ENCODE data around the gene SCN10A.

SCN10A gene

DNA sequence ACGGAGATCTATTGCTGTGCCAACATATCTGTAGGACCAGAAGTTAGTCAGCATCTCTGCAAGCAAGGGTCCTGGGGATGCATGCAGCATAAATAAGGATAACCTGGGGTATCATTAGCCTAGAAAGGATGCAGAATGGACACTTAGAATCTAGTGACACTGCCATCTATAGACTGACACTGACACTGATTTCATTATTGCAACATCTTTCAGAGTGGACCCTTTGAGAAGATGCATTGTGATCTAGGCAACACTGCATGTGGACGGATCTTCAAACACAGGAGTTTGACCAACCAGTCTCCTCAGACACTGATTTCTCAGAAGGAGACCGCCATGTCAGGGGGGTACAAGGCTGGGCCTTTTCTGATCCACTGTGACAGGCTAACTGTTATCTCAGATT lies 52.4 kb downstream of the SCN10A start:
- no peak for DNase-seq

DNA sequence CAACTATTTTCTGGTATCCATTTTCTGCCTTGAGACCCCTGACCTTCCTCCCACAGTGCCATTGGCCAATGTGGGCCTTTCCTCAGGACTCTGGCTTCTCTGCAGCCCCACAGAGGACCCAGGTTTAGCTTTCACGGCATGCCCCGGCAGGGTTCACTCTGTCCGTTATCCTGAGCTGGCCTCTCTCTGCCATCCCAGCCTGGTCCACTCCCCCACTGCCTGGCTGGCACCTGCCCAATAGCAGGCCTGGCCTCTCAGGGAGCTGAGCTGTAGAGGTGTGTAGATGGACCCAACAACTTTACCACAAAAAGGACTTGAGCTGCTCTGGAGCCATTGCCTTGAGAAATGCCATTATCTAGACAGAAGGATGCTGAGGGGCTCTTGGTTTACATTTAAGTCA lies 57.5 kb downstream of the SCN10A start:
- no peak for DNase-seq

DNA sequence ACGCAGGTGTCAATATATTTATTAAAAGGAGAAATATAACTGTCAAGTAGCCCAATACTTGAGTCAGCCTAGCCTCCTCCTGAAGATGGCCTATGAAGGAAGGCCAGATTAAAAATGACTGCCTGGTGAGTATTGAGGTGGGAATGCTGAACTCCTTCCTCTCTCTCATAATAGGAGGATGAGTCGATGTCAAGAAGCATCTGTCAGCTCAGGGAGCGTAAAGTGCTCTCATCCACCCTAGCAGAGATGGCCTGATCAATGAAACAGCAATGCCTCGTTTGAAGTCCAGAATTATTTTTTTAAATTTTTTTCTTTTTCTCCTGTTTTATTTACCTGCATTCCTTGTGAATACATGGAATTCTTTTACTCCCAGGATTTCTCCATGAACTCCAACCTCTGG lies 58.3 kb downstream of the SCN10A start:
- no peak for DNase-seq

DNA sequence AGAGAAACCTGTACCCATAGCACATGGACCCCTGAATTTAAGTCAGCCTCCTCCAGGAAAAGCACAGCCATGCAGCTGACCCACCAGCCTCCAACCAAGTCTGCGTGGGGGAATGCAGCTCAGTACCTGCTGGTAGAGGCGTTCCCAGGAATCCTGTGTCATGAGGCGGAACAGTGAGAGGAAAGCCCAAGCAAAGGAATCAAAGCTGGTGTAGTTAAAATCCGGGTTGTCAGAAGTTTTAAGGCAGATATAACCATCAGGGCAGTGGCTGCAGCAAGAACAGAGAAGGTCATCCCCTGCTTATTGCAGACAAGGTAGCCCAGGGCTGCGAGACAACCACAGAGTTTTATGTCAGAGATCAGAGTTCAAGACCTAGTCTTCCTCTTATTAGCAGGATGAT lies 59.1 kb downstream of the SCN10A start:
- no peak for DNase-seq

DNA sequence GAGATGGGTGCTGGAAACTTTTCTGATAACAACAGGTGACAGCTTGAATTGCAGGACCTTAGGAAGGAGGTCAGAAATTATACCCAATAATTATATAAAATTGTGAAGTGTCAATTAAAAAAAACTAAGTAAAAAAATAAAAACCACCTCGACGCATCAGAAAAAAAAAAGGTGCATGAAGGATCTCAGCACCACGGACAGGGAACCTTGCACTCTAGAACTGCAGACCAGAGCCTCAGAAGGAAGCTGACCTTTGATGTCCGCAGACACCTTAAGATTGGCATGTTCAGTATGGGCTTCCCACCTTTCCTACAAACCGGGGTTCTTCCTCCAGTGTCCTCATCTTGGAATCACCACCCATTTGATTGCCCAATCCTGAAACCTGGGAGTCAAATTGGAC lies 60.9 kb downstream of the SCN10A start:
- DNase-seq = no peak

DNA sequence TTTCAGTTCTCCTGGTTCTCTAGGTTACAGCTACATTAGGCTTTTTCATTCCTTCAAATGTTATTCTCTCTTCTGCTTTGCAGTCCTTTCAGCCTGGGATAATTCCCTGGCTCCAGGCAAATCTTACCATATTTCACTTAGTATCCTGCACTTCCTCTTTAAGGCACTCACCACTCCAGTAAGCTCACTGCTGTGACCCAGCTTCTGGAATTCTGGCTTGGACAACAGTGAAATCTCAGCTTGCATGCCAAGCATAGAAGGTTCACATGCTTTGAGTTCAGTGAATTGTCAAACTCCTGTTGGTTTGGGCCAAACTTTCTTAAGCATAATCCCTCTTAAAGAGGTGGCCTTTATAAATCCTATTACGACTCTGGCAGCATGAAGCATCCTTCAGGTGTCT lies 69.4 kb downstream of the SCN10A start:
- no peak for DNase-seq

DNA sequence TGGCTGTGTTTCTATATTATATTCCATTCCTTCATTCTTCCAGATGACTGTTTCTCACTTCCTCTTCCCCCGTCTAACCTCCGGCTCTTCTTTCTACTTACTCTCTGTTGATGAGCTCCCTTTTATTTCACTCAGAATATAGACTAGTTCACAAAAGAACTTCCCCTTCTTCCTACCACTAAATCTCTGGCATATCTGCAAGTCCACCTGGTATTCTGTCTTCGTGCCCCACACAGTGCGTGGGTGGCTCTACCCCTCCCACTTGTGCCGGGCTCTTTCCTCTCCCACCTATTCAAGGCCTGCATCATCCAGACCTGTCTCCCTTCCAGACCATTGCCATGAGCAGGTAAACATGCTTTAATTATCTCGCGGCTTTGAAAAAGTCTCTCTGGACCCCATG lies 73.0 kb downstream of the SCN10A start:
- no peak for DNase-seq

DNA sequence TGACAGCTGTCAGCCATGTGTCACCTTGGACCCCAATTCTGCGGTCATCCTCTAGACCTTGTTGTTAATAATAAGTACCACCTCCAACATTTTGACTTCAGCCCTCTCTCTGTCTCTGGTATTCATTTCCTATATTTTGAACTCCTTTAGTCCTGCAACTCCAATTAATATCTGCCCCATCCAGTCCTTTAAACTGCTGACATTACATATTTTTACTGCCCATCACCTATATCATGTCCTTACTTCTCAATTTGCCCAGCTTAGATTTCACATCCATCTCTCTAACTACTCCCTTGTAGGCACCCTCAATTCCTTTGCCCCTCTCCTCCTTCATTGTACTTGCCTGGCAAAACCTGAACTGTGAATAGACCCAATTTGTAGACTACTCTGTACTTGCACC lies 73.5 kb downstream of the SCN10A start:
- DNase-seq = no peak

DNA sequence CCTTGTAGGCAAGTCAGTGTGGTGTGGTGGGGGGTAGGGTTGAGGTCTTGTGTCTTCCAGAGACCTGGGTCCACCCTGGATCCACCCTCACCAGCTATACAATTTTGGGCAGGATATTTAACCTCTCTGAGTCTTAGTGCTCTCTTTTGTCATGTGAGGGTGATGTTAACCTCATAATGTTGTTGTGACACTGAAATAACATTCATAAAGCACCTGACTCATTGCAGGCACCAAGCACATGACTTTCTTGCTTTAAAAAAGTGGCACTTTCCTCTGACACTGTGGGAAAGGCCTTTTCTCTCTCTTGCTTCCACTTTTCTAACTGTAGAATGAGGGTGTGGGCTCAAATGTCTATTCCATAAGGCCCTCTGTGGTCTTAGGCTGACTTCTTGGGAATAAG lies 75.5 kb downstream of the SCN10A start:
- DNase-seq = no peak

DNA sequence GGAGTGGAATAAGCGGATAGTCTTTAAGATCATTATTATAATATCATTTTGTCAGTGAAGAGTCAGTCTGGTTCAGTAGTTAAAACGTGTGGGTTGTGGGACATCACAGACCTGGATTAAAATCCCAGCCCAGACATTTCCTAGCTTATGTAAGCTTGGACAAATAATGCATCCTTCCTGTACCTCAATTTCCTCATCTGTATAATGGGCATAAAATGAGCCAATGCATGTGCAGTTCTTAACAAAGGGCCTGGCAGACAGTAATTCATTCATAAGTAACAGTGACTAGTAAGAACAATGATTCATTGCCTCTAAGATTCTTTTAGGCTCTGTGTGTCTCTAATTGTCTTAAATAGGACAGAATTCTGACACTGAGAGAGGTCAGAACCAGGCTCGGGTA lies 76.1 kb downstream of the SCN10A start:
- DNase-seq = no peak

DNA sequence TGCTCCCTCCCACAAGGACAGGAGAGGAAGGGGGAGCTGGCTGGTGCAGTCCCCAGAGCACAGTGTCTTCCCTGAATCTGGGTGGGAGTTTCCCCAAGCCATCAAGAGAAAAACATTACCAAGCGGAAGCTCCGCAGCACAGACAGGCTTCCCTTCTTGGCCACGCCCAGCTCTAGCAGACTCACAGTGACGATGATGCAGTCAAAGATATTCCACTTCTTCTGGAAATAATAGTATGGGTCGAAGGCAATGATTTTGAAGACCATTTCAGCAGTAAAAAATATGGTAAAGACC lies 76.7 kb downstream of the SCN10A start:
- no peak for DNase-seq

DNA sequence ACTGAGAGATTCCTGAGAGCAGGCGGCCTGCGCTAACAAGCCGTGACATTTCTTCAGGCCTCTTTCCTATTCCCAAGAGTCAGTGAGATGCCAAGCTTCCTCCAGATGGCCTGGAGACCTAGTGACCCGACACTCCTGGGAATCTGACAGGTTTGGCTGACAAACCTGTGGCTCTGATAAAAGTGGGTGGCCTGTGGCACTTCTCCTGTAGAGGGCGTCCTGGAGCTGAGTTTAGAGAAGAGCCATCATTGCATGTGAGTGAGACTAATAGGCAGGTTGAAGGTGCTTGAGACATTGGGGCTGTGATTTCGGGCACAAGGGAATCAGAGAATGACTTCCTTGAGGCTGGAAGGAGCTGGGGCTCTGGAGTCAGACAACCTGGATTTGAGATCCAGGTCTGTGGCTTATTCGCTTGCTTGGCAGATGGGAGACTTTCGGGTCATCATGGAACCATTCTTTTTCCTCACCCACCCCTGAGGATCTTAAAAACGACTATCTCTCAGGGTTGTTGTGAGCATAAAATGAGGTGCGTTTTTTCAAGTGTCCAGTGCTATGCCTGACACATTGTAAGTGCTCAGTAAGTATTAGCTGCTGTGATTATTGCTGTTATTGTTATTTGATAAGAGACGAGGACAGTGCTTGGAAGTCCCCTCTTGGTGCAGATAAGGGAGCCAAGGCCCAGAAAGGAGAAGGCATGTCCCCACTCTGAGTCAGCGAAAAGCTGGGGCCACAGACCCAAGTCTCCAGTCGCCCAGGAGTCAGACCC lies 77.2 kb downstream of the SCN10A start:
- DNase-seq = no peak

DNA sequence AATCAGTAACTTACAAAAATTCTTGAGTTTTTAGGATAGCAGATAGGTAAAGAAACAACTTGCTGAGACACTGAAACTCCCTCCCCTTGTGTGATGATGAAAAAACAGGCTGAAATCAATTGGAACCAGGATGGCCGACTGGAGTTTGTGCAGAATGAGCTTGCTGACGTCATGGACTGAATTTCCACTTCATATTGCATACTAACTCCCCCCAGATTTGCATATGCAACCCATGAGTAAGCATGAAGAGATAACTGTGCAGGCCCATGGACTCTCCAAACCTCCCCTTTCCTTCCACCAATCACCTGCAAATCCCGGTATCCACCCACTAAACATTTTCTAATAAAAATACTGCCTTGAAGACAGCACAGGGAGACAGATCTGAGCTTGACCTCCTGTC lies 84.5 kb downstream of the SCN10A start:
- no peak for DNase-seq

DNA sequence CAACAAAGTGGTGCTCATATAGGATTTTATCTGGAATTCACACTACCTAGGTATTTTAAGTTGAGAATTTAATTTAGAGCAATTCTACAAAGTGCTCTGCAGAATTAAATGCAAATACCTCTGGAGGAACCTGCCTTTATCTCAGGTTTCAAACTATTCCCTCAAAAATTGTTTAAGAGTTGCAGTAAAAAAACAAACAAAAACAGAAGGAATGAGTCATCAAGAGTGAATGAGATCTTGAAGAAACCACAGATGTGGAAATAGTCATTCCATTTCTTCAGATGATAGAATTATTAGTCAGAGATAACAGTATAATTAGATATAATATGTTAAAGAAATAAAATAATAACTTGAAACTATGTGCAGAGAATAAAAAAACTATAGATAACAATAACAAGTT lies 85.7 kb downstream of the SCN10A start:
- DNase-seq = no peak

DNA sequence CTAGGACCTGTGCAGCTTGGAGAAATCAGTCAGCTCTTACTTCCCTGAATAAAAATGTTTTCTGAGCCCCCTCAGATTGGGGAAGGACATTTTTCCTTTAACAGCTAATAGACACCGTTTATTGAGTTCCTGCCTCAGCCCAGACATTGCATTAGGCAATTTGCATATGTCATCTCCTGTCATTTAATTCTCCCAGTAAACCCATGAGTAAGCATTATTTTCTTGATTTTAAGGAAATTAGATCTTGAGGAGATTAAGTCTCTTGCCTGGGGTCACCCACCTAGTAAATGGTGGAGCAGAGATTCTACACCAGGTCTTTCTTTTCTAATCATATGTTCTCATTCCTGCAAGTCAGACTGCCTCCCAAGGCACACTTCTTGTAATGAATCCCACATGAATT lies 88.0 kb downstream of the SCN10A start:
- DNase-seq = no peak

DNA sequence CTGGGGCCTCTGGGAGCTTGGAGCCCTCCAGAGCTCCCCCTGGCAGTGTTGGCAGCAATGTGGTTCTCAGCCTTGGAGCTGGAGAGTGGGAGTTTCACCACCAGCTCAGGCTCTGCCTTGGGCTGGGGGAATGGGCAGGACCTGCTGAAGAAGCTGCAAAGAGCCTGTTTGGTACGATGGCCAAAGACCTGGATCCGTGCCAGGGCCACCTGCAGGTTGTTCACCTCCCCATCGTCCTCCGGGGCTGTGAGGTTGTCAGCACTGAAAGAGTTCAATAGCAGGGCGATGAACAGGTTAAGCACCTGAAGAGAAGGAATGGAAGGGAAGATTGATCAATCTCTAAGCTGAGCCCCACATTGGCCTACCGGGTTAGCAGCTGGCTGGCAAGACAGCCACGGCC lies 89.3 kb downstream of the SCN10A start:
- no peak for DNase-seq

DNA sequence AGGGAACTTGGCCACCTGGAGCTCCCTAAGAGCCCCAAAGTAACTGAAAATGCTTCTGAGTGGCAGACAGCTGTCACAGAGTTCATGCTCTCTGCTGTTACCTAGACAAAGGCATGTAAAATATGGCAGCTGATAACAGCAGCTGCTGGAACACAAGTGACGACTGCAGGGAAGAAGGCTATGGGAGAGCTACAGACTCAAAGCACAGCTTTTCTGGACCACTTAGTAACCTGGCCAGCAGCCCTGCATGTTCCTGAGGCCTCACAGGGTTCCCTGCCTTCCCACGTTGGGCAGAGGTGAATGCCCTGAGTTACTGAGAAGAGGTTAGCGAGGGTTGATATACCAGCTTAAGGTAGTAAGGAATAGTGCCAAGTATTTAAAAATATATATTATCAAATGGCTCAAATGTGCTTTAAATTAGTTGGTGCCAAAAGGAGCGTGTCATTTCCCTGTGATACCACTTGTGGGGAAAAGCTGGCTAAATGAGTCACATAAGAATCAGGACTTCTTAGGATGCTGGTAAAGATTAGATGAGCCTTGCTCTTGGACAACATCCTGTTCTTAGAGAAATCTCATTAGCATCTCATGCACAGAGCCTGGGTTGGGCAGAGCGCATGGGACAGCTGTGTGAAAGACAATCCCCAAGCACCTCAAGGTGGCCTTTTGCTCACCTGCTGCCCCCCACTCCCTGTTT lies 90.1 kb downstream of the SCN10A start:
- DNase-seq = no peak

DNA sequence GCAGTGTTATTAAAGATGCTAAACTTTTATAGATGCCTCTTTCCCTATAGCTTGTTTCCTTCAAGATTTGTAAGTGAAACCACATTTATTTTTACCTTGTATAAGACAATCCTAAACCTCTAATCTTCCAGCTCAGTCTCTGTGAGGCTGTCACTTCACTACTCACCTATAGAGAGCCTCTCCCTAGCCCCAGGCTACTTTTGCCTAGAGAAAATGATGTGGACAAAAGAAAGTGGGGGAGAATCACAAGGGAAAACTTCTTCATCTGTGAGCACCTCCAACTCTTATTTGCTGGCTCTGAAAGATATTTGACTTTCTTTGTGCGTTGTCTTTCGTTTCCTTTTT lies 91.7 kb downstream of the SCN10A start:
- DNase-seq = no peak

DNA sequence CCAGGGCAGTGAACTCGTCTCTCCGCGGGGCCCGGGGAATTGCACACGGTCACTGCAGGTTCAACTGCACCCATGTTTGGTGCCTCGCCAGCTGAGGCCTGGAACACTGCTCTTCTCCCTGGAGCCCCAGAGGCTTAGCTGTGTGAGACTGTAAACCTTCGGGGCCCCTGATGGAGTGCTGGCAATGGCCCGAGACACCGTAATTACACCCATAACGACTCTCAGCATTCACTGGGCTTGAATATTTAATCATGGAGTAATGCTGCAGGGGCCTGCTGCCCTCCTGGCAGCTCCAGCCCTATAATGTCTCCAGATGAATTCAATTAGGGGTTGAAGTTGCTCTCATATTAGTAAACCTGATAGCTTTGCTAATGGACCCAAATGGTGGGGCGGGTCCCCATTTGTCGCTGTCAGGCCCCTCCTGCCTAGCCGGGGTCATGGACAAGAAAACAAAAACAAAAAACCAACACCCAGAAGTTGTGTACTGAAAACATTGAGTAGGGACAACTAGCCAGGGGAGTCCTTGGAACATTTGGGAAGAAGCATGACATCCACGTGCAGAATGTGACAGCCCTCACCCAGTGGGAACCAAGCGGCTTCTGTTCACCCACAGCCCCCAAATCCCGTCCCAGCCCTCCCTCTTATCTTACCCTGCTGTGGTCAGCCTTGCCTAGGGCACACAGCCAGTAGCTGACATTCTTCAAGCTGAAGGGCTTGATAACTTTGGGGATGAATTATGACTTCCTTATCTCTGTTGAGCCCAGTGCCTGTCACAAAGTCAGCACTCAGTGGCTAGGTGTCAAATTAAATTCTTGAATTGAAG lies 92.2 kb downstream of the SCN10A start:
- DNase-seq = no peak

DNA sequence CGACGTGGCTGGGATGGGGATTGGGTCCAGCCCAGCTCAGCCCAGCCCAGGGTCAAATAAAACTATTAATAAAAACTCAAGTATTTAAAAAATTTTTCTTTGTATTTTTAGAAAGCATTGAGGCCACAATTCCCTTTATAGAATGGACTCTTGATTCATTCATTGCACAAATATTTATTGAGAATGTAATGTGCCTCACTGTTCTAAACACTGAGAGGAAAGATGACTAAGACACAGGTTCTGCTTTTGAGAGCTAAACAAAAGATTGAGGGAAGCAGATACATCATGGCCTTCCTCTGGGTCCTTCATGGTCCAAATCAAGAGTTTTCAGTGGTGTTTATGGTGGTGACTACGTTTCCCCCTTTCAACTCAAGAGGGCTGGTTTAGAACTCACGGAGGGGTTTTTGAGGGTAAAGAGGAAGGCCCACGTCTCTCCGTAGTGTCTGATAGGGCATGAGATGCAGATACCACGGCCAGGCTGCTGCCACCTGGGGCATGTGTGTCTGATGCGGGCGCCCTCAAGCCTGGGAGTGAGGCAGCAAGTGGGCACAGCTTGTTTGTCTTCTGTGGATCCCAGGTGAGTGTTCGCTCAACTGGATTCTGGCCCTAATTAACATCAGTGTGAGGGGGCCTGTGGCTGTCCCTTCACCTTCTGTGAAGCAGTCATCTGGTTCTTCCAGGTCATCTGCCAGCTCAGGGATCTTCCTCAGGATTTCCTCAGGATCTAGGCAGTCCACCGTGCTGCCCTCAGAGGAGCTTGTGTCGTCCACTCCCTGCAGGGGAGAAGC lies 93.0 kb downstream of the SCN10A start:
- DNase-seq = no peak

DNA sequence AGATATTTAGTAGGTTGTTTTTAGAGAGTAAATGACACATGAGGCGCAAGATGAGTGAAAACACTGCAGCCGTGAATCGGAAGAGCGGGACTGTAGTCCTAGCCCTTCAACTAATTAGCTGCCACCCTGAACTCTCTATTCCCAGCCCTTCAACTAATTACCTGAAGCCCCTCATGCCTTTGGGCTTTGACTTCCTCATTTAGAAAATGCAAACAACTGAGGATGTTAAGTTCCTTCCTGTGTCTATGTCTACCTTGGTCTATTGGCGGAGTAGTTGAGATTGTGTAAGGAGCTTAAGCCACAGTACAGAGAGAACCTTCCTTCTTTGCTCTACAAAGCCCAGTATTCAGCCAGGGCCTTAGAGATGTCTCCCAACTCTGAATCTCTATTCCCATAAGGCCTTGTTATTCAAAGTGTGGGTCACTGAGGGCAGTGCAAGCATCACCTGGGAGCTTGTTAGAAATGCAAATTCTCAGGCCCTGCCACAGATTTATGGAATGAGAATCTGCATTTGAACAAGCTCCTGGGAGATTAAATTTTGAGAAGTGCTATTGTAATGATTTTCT lies 94.7 kb downstream of the SCN10A start:
- no peak for DNase-seq

DNA sequence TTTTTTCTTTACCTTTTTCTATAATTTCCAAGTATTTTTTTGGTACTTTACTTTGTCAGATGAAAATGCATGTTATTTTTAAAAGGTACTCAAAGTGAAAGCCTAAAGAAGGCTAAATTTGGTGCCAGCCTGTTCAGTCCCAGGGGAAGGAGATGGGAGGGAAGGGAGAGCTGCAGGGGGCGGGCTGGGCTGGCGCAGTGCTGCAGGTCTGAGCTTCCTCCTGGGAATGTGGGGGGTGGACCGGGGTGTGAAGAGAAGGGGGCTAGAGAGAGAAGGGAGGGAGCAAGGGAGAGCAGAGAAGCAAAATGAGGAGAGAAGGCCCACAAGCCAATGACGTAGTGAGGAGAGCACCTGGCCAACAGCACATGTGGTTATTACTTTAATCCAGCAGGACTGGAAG lies 95.6 kb downstream of the SCN10A start:
- DNase-seq = no peak

Data from CD4-positive, alpha-beta T cell treated with Interferon gamma for 1 hour (primary cell).